ENCODE measurements around the gene TP53BP2.

The TP53BP2 gene

GRCh38 chr1:223792046-223792445, 53.7 kb downstream of the TP53BP2 start:
- DNase-seq = no peak

DNA sequence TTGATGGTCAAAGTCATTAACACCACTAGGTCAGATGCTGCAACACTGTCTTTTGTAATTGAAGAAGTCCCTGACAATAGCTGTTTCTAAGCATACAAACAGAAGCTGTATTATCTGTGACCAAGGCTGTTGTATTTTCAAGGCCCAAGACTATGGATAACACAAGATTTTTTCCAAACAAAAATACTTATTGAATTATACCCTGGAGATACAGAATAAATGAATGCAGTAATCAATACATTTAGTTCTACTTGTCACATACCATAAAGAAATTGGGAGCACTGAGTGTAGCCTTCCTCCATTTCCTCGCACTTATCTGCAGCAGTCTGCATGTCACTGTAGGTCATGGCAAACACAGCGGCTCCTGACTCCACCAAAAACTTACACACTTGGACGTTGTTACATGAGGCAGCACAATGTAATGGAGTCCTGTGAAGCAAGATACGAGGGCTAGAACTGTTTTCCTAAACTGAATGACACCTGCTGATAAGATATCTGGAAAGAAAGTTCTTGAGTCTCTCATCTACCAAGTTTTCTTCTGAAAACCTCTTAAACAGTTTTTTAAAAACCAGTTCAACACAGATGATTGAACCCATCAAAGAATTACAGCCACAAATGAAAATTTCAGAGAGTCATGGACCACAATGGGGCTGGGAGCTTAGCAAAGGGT, 56.9 kb downstream of the TP53BP2 start:
- no peak for DNase-seq

GRCh38 chr1:223785808-223786207, 59.9 kb downstream of the TP53BP2 start:
- DNase-seq = no peak

- DNase-seq = no peak
These were observed 61.2 kb downstream of the TP53BP2 start for GRCh38 chr1:223784541-223784940.

GRCh38 chr1:223783676-223784075, 62.1 kb downstream of the TP53BP2 start:
- DNase-seq = no peak

DNA sequence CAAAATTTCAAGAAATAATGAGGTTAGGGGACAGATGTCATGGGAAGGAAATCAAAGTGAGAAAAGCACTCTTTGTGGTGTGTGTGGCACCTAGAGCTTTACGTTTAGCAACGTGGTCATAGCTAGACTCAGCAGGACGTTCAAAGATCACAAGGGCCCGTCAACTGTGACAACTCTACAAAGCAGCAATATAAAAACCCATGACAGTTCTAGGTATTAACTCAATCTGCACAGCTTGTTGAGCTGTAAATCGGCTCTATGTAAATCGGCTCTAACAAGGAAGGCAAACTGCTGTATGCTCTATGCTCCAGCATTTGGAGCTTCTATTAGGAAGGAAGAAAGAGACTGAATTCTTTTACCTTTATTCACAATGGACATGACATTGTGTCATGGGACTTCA, 64.8 kb downstream of the TP53BP2 start:
- DNase-seq = no peak

GRCh38 chr1:223780318-223780717, 65.4 kb downstream of the TP53BP2 start:
- no peak for DNase-seq

DNA sequence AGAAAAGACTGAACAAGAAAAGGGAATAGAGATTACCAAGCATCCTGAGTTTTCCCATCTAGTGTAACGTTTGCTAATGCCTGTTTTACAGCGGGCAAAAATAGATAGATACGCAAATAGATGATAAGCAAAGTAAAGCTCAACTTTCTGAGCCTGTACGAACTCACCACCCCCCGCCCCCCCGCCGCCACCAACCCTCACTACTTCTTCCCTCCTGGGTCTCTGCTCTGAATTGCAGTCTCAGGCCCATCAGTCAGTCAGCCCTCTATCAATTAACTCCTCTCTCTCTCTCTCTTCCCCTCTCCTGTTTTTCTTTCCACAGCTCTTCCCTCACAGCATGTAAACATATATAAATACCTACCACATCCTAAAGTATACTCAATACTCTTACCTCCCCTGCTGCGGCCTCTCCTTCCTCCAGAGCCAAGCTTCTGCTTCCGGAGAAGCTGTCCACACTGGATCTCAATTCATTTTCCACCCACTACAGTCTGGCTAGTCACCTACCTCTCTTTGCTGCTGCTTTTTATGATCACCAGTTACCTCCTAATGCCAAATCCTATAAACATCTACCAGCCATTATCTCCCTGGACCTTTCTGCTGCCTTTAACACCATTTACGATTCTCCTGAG, 68.8 kb downstream of the TP53BP2 start:
- no peak for DNase-seq

GRCh38 chr1:223776075-223776814, 69.5 kb downstream of the TP53BP2 start:
- peak; percentile 65 to 70 (median 69) for DNase-seq

GRCh38 chr1:223775711-223776074, 70.1 kb downstream of the TP53BP2 start:
- DNase-seq = no peak

DNA sequence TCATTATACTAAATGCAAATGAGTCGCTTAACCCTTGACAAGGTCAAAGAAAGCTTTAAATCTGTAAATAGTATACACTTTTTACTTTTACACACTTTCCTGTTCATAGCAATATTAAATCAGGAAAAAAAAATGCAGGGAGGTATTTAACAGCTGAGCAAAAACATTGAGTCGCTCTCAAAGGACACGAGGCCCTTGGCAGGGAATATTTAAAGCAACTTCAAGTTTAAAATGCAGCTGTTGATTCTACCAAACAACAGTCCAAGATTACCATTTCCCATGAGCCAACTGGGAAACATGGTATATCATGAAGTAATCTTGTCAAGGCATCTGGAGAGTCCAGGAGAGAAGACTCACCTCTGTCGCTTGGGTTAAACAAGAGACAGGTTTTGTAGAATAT, 70.7 kb downstream of the TP53BP2 start:
- DNase-seq = no peak

GRCh38 chr1:223774134-223774814, 71.5 kb downstream of the TP53BP2 start:
- no peak for DNase-seq

GRCh38 chr1:223772771-223773160, 73.0 kb downstream of the TP53BP2 start:
- DNase-seq = no peak

GRCh38 chr1:223771814-223772770, 73.7 kb downstream of the TP53BP2 start:
- no peak for DNase-seq

DNA sequence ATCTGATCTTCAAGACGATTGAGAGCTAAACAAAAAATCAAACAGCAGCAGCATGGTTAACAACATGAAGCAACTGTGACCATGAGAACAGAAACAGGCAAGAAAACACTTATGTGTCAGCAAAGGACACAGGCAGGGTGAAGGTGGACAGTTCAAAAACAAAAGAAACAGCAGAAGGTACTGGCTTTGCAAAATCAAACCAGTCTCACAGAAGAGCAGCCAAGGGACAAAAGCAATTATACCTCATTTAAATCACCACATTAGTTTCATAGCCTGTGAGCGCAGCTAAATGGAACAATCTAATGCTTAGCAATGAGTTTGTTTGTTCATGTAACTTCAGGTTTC, 74.3 kb downstream of the TP53BP2 start:
- DNase-seq = no peak

DNA sequence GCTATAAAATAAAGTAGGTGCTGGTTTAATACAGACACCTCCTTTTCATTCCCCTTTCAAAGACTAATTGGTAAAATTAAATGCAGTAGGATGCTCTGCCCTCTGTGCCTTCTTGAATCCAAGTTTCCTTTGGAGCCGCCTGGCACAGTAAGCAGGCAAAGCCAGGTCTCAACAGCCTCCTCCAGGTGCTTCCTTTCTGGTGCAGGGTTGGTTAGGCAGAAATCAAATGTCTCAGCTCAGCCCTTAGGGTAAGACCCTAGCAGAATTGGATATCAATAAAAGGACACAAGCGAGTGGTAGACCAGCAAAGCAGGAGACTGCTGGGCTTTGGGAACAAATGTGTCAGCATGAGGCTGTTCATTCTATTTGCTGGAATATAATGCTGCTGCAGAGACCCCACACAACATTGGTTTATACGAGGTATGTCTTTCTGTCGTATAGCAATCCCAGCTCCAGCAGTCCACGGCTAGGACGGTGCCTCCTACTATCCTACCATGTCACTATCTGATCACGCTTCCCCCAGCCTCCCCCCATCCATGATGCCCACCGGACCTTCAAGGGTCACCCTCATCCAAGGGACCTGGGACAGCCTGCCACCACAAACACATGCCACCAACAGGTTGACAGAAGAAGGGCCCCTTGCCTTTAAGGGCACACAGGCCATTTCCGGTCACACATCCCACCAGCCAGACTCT, 75.0 kb downstream of the TP53BP2 start:
- no peak for DNase-seq

GRCh38 chr1:223765719-223766340, 79.9 kb downstream of the TP53BP2 start:
- DNase-seq = no peak

DNA sequence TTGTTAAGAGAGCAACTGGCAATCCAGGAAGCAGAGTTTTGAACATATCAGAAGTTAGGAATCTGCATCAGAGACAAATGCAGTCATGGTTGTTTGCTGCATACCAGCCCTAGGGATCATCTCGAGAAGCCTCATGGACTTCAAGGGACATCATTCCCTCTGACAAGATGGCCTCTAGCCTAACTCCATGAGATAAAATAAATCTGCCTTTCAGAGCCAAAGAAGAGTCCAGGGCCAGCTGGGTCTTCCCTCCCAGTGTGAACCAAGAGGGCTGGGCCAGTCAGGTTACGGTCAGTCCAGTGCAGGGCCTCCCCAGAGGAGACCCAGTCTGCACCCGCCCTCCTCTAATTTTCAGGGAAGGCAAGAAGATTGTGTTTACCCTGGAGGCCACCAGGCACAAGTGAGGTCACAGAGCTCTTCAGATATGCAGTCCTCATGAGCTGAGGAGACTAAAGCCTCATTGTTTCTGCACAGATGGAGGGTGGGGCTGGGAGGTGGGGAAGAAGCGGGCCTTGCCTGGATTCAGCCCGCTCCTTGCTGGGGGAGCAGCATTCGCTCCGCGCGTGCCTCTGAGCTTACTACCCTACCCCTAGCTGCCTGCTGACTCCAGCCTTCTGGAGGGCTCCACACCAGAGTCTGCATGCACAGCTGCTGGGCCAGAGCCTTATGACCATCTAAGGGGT, 80.6 kb downstream of the TP53BP2 start:
- no peak for DNase-seq

DNA sequence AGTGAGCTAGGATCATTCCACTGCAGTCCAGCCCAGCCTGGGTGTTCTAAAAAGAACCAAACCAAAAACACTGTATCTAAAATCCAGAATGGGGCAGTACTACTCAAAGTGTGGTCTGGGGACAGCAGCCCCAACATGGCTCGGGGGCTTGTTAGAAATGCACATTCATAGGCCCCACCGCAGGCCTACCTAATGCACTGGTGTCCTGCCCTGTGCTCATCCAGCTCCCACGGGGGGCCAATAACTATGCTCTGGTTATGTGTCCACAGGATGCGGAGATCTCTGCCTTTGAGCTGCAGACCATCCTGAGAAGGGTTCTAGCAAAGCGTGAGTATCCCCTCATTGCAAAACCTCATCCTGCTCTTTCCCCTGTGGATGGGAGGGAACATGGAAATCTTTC, 81.9 kb downstream of the TP53BP2 start:
- no peak for DNase-seq

DNA sequence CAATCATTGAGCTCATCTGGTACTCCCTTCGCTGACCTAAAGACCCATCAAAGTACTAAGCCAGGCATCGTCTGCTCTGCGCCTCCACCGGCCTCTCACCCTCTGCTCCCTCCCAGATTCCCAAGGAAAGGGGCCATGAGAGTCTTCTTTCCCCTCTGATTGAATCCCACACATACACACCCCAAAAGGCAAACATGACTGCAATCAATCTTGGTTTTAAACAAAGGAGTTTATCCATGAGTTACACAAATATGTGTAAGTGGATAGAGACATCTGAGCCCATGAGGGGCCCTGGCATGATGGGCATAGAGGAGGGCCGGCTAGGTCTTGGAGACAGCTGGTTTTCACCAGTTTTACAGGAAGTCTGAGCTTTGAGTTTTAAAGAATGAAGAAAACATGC, 82.5 kb downstream of the TP53BP2 start:
- no peak for DNase-seq

DNA sequence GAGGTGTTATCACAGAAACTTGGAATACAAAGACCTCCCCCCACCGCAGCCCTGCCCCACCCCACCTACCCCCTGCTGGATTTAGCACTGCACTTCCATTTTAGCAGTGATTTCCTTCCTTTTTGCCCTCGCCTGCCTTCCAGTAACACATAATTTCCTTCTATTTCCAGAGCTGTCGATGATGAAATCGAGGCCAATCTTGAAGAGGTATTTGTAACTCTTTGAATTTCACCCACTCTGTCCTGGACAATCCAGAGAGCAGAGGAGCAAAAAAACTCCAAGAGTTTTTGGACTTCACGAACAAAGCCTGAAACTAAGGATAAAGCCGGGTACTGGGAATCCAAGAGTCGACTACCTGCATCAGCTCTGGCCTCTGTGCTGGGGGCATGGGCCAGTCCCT, 84.3 kb downstream of the TP53BP2 start:
- DNase-seq = no peak

All from suppressor macrophage treated with lipopolysaccharide for 1 hour (primary cell).